GM12878 (cell line): ENCODE data around the gene HTR7. TPM values are rescaled to one million over a fixed set of nuclear protein-coding genes. Genes with fewer than 3 reads are reported as not detected.

Experiments
- ATAC-seq: fragments of 200-7000 bp; cut with Tn5 transposase; 3 replicates; pipeline ENCODE4 v1.9.1; 2020; ENCODE audit warnings: mild to moderate bottlenecking, moderate library complexity
- Bru-seq: library from RNA; stranded (reverse); fragments of 400-500 nt; gene quantifications from one replicate; lab custom pipeline; 2021; lab: Mats Ljungman, UMichigan
- BruChase-seq, 2 experiments: library from RNA; stranded (reverse); fragments of 400-500 nt; gene quantifications; one replicate each; lab custom pipeline; 2021; lab: Mats Ljungman, UMichigan
- BruUV-seq: library from RNA; stranded (reverse); fragments of 400-500 nt; replicated peaks from 2 replicates; lab custom pipeline; 2021; lab: Mats Ljungman, UMichigan
- CTCF ChIA-PET: fragments of 300-600 bp; sonication (Branson Sonifier 250); formaldehyde crosslinking; extraction: SDS; loops from one replicate; lab custom pipeline; 2021; ENCODE audit warnings: inconsistent platforms; lab: Yijun Ruan, JAX
- POLR2A ChIA-PET: fragments of 350-600 bp; formaldehyde crosslinking; extraction: SDS; loops from one replicate; lab custom pipeline; 2021; ENCODE audit warnings: inconsistent platforms; lab: Charles Lee
- RAD21 ChIA-PET: fragments of 300-600 bp; sonication (Branson Sonifier 250); formaldehyde crosslinking; loops from one replicate; lab custom pipeline; 2023; ENCODE audit warnings: antibody characterized with exemption; ENCODE audit not compliant: unreplicated experiment; lab: Charles Lee
- SMC1A ChIA-PET: fragments of 300-600 bp; sonication (Branson Sonifier 250); formaldehyde crosslinking; loops from one replicate; lab custom pipeline; 2023; ENCODE audit not compliant: unreplicated experiment, uncharacterized antibody; lab: Charles Lee
- DNase-seq: peaks from one replicate; pipeline ENCODE4 v3.0.0-alpha.2; 2011; ENCODE audit warnings: low read depth, low spot score
- FAIRE-seq: peaks from 3 replicates; lab custom pipeline; 2011; peaks lifted over from hg19 to GRCh38; lab: Jason Lieb, UNC
- H2AFZ ChIP-seq: 2 replicates; pipeline ENCODE4 v1.6.0; 2011; ENCODE audit warnings: low read depth, low read length, control low read depth; ENCODE audit not compliant: control insufficient read depth
- H3K27ac ChIP-seq: 2 replicates; pipeline ENCODE4 v1.5.1; 2011; ENCODE audit warnings: control low read depth; ENCODE audit not compliant: control insufficient read depth, insufficient read depth
- H3K27me3 ChIP-seq, 2 experiments: replicated peaks in 1 of 2; 2 replicates each; pipeline versions ENCODE4 v1.6.0 to v1.6.1; 2011; ENCODE audit warnings: low read length in 1 of 2; ENCODE audit not compliant: control insufficient read depth in 2 of 2, insufficient read depth in 2 of 2
- H3K36me3 ChIP-seq, 2 experiments: 2 replicates each; pipeline ENCODE4 v1.5.1; 2011; ENCODE audit warnings: low read length in 1 of 2; ENCODE audit not compliant: control insufficient read depth in 2 of 2, insufficient read depth in 2 of 2
- H3K4me1 ChIP-seq: 2 replicates; pipeline ENCODE4 v1.6.1; 2011; ENCODE audit warnings: mild to moderate bottlenecking, low read length, moderate library complexity, mixed read lengths; ENCODE audit not compliant: control insufficient read depth, insufficient read depth
- H3K4me2 ChIP-seq: 2 replicates; pipeline ENCODE4 v1.6.0; 2011; ENCODE audit warnings: control low read depth; ENCODE audit not compliant: control insufficient read depth, insufficient read depth
- H3K4me3 ChIP-seq: fragments of 200-600 bp; sonication (generic); 2 replicates; pipeline ENCODE4 v1.5.1; 2016
- H3K79me2 ChIP-seq: 2 replicates; pipeline ENCODE4 v1.6.0; 2011; ENCODE audit warnings: low read length; ENCODE audit not compliant: control insufficient read depth, insufficient read depth
- H3K9ac ChIP-seq: 2 replicates; pipeline ENCODE4 v1.8.0; 2011; ENCODE audit warnings: low read length, control low read depth, mixed read lengths; ENCODE audit not compliant: control insufficient read depth, insufficient read depth
- H3K9me3 ChIP-seq: replicated peaks from 3 replicates; pipeline ENCODE4 v1.5.1; 2011; ENCODE audit warnings: mild to moderate bottlenecking, low read length; ENCODE audit not compliant: control insufficient read depth, insufficient read depth
- H4K20me1 ChIP-seq: 2 replicates; pipeline ENCODE4 v1.6.0; 2011; ENCODE audit not compliant: control insufficient read depth, insufficient read depth
- ATF3 ChIP-seq: IDR thresholded peaks from 2 replicates; pipeline ENCODE4 v1.6.1; 2011; ENCODE audit warnings: low read depth, mild to moderate bottlenecking, low read length, moderate library complexity, borderline replicate concordance; ENCODE audit errors: extremely low read depth
- CEBPB ChIP-seq, 2 experiments: fragments of 150-350 bp in 1 of 2; IDR thresholded peaks; 2 replicates each; pipeline ENCODE4 v1.6.1; 2012 to 2014; ENCODE audit warnings: low read depth in 2 of 2, low read length in 2 of 2, borderline replicate concordance in 1 of 2, inconsistent platforms in 1 of 2
- EZH2 ChIP-seq: IDR thresholded peaks from 2 replicates; pipeline ENCODE4 v1.6.1; 2012; ENCODE audit warnings: low read depth, mild to moderate bottlenecking, control low read depth, inconsistent platforms, low read length, borderline replicate concordance; ENCODE audit not compliant: control insufficient read depth
- LARP7 ChIP-seq: fragments of 450-650 bp; IDR thresholded peaks from 2 replicates; pipeline ENCODE4 v1.6.1; 2017; ENCODE audit warnings: mild to moderate bottlenecking
- NR2F1 ChIP-seq: fragments of 450-650 bp; conservative IDR thresholded peaks from 2 replicates; pipeline ENCODE4 v1.6.1; 2017; ENCODE audit warnings: mild to moderate bottlenecking
- SMARCA5 ChIP-seq: fragments of 450-650 bp; IDR thresholded peaks from 2 replicates; pipeline ENCODE4 v1.6.1; 2017; ENCODE audit warnings: mild to moderate bottlenecking
- SRF ChIP-seq, 2 experiments: IDR thresholded peaks; 2 replicates each; pipeline ENCODE4 v1.6.1; 2011; ENCODE audit warnings: low read depth in 2 of 2, low read length in 2 of 2, mild to moderate bottlenecking in 1 of 2, moderate library complexity in 1 of 2
- SUZ12 ChIP-seq: fragments of 200-600 bp; sonication (generic); IDR thresholded peaks from one replicate; pipeline ENCODE4 v1.6.1; 2018; ENCODE audit warnings: antibody characterized with exemption, mild to moderate bottlenecking; ENCODE audit not compliant: unreplicated experiment
- YY1 ChIP-seq: IDR thresholded peaks from 2 replicates; pipeline ENCODE4 v1.6.1; 2011; ENCODE audit warnings: low read depth, mild to moderate bottlenecking, low read length
- WGBS: methylation state at CpG from one replicate; pipeline ENCODE4 v1.1.6; 2016; ENCODE audit warnings: low lambda C conversion rate; ENCODE audit not compliant: insufficient replicate concordance, insufficient coverage; ENCODE audit errors: missing lambda C conversion rate; 5-methylcytosine and 5-hydroxymethylcytosine counted together
- in situ Hi-C: fragments of 300-500 bp; cut with MboI; formaldehyde crosslinking; loops from 9 replicates; pipeline ENCODE4 v1.14.3; 2018; ENCODE audit warnings: mixed read lengths
- intact Hi-C: fragments of 100-400 bp; cut with micrococcal nuclease; formaldehyde crosslinking; loops from one replicate; pipeline ENCODE4 v1.14.2; 2022; ENCODE audit not compliant: unreplicated experiment
- long read RNA-seq, 2 experiments: library from polyadenylated mRNA; unstranded; transcript quantifications; one replicate each; pipeline ENCODE4 v2.0.0, GENCODE V29; 2019 to 2020
- polyA minus RNA-seq, 3 experiments: library from RNA; depleted of rRNA, polyadenylated mRNA; stranded (reverse); fragments of >200 nt; gene quantifications; 2 replicates each; pipeline ENCODE4 v1.2.3, GENCODE V29; 2011
- polyA plus RNA-seq, 11 experiments: library from polyadenylated mRNA; depleted of rRNA in 4 of 11; unstranded in 6 of 11; stranded (reverse) in 5 of 11; fragments of >200 nt; fragmentation: Nextera tagmentation in 4 of 11; fragmentation: Illumina TruSeq in 1 of 11; extraction: Ambion mirVana in 4 of 11; extraction: Trizol in 1 of 11; gene quantifications; 1 replicate in 1 of 11; 2 replicates in 10 of 11; pipeline versions ENCODE4 v1.2.1 to v1.2.3, GENCODE V29; 2011 to 2016; ENCODE audit warnings: inconsistent platforms in 2 of 11, missing spikeins in 2 of 11, low read depth in 1 of 11
- total RNA-seq, 4 experiments: library from RNA; depleted of rRNA in 3 of 4; stranded (reverse); fragments of >200 nt in 3 of 4; fragmentation: Illumina TruSeq in 1 of 4; extraction: Trizol in 1 of 4; gene quantifications; 2 replicates each; pipeline versions ENCODE4 v1.2.1 to v1.2.3, GENCODE V29; 2013 to 2021
- TF ChIP-seq, protein P1 (sequence below), 3 experiments: IDR thresholded peaks in 2 of 3; conservative IDR thresholded peaks in 1 of 3; 2 replicates each; pipeline ENCODE4 v1.5.1; 2011; ENCODE audit warnings: low read depth in 3 of 3, low read length in 3 of 3, mild to moderate bottlenecking in 3 of 3, control low read depth in 2 of 3, moderate library complexity in 2 of 3, inconsistent platforms in 1 of 3, mixed read lengths in 1 of 3; ENCODE audit not compliant: control insufficient read depth in 2 of 3, insufficient read depth in 1 of 3; ENCODE audit errors: extremely low read depth in 1 of 3
- TF ChIP-seq, protein P2 (sequence below): fragments of 150-350 bp; IDR thresholded peaks from 2 replicates; pipeline ENCODE4 v1.6.1; 2016; ENCODE audit warnings: low read depth, low read length

The HTR7 gene
- 10.0 and 10.2 TPM in 2 replicates for total RNA-seq (2013; cell fraction: nucleolus; rRNA removed)
- total RNA-seq (2014; rRNA removed) = 0.06 and 0.11 TPM in 2 replicates
- not detected in 2 replicates for total RNA-seq (2014; rRNA removed; fragmentation: Illumina TruSeq; extraction: Trizol)
- total RNA-seq (2021) = not detected in 2 replicates
- polyA plus RNA-seq (2011; ENCODE audit: low read depth) = not detected
- polyA plus RNA-seq (2011; rRNA removed) = 1.2 and 1.3 TPM in 2 replicates
- polyA plus RNA-seq (2011; cell fraction: cytosol; rRNA removed) = 0.95 and 1.3 TPM in 2 replicates
- polyA plus RNA-seq (2011; cell fraction: nucleus; rRNA removed) = 1.1 and 1.4 TPM in 2 replicates
- not detected in 2 replicates for polyA plus RNA-seq (2012)
- polyA plus RNA-seq (2014; fragmentation: Illumina TruSeq; extraction: Trizol) = 0.01 TPM in 1 of 2 replicates, not detected in the other
- under 1 TPM; 0.04 to 0.06 TPM for polyA plus RNA-seq (2014; fragmentation: Nextera tagmentation; extraction: Ambion mirVana)
- 0.08 TPM in 1 of 2 replicates, not detected in the other for polyA plus RNA-seq (2014; rRNA removed)
- polyA plus RNA-seq (2016; fragmentation: Nextera tagmentation; extraction: Ambion mirVana) = not detected
- polyA minus RNA-seq (2011; rRNA and poly(A)+ RNA removed) = 2.8 and 3.9 TPM in 2 replicates
- polyA minus RNA-seq (2011; cell fraction: cytosol; rRNA and poly(A)+ RNA removed) = 0.80 and 0.83 TPM in 2 replicates
- polyA minus RNA-seq (2011; cell fraction: nucleus; rRNA and poly(A)+ RNA removed) = 5.1 and 7.1 TPM in 2 replicates
- percentile 51 among the genes with signal in this experiment for Bru-seq, nascent RNA
- BruChase-seq, experiment 1, labeled RNA remaining after a 6-hour chase = percentile 43 among the genes with signal in this experiment
- BruChase-seq, experiment 2, labeled RNA remaining after a 2-hour chase = percentile 43 among the genes with signal in this experiment
- long read RNA-seq, experiment 1, partial matches to known transcripts = 0 of 1 reads
- long read RNA-seq, experiment 1, other reads (novel, unspliced or antisense) = 1 of 1 reads
- long read RNA-seq, experiment 2, partial matches to known transcripts = 0 of 1 reads
- long read RNA-seq, experiment 2, other reads (novel, unspliced or antisense) = 1 of 1 reads

DNA sequence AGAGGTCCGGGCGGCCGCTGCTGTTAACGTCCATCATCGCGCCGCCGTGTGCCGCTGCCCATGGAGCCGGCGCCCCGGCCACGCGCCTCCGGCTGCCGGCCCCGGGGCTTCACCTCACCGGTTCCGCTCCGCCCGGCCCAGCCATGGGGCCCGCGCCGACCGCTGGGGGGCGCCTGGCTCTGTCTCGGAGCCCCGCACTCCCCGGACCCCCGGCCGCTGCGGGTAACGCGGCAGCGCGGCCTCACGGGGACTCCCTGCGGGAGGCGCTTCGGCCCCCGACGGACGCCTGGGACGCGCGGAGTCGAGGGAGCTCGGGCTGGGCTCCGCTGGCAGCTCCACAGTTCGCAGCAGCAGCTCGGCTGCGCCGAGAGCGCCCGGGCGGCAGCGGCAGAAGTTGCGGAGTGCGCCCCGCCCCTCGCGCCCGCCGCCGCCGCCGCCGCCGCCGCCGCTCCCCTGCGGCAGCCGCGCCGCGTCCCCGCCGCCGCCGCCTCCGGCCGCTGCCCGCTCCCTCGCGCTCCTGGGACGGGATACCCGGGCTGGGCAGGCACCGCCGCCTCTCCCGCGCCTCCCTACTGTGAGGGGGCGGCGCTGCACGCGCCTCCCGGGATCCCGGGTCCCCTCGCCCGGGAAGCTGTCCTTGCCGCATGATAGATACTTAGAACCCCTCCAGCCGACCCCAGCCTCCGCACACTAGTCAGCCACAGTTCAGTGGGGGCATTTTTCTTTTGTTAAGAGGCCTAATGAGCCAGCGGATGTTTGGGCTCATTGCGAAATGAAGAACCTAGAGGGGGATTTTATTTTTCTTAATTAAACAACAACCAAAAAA lies at the start of gene HTR7:
HTR7 (minus strand) TSS at position 405 of the 826 bp plus-strand sequence; CDS start at position 37, 368 bp downstream.
- 0 out of 2 replicates have a peak, but pooled peaks cover 3% of the 10 kb centered on the region for H3K4me1 ChIP-seq
- BruUV-seq = no TSS peak
- H3K79me2 ChIP-seq = no peaks in the 10 kb centered on the region
- ChIA-PET POLR2A (no interaction called here), RAD21 (no interaction called here), SMC1A (interaction anchor here (0.6 kb wide), 1 partner anchor 105 kb away, joined by 3 read pairs; no protein-coding TSS in a partner anchor), CTCF (interaction anchor here (1.0 kb wide), 1 partner anchor 14 kb away, joined by 3 read pairs; the partner anchor contains the start of gene RPP30)
- no peaks in the 10 kb centered on the region for H4K20me1 ChIP-seq
- peak within 1 kb of the TSS; percentile 68 for H2AFZ ChIP-seq
- WGBS = 2% methylated on average over 20 of the region's 104 CpGs
- peaks cover 0 to 10% of the 10 kb centered on the region in 2 experiments; a peak in 3 of 4 replicates for H3K27me3 ChIP-seq
- ATAC-seq (peak; percentile 83), DNase-seq (no peak), FAIRE-seq (no peak)
- H3K27ac ChIP-seq = no peak within 1 kb of the TSS
- H3K4me2 ChIP-seq = peak within 1 kb of the TSS; percentile 89
- no peaks in the 10 kb centered on the region for H3K36me3 ChIP-seq
- H3K4me3 ChIP-seq = peak within 1 kb of the TSS; percentile 58; the same call in 1 of the 2 replicates
- in situ Hi-C loops = no loop called here
- intact Hi-C loops = loop anchor here (5.0 to 10.0 kb wide), 2 partner anchors 63 to 711 kb away; no protein-coding TSS in a partner anchor
- H3K9ac ChIP-seq = no peak within 1 kb of the TSS
- no peaks in the 10 kb centered on the region; the same call in 2 of the 3 replicates for H3K9me3 ChIP-seq
- TF ChIP-seq CEBPB (IDR thresholded peaks at IDR 0.05; ENCODE audit: borderline replicate concordance in 1 of 2, low read depth in 2 of 2, low read length in 2 of 2) = no peak
- TF ChIP-seq SRF (IDR thresholded peaks at IDR 0.05; ENCODE audit: low read depth in 2 of 2, low read length in 2 of 2) = no peak
- TF ChIP-seq ATF3 = no peak
- TF ChIP-seq, protein P1, sequence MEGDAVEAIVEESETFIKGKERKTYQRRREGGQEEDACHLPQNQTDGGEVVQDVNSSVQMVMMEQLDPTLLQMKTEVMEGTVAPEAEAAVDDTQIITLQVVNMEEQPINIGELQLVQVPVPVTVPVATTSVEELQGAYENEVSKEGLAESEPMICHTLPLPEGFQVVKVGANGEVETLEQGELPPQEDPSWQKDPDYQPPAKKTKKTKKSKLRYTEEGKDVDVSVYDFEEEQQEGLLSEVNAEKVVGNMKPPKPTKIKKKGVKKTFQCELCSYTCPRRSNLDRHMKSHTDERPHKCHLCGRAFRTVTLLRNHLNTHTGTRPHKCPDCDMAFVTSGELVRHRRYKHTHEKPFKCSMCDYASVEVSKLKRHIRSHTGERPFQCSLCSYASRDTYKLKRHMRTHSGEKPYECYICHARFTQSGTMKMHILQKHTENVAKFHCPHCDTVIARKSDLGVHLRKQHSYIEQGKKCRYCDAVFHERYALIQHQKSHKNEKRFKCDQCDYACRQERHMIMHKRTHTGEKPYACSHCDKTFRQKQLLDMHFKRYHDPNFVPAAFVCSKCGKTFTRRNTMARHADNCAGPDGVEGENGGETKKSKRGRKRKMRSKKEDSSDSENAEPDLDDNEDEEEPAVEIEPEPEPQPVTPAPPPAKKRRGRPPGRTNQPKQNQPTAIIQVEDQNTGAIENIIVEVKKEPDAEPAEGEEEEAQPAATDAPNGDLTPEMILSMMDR (IDR thresholded peaks at IDR 0.05 in 2 of 3, conservative IDR thresholded peaks at IDR 0.05 in 1 of 3; ENCODE audit: control insufficient read depth in 2 of 3, extremely low read depth in 1 of 3, insufficient read depth in 1 of 3, low read depth in 3 of 3, low read length in 3 of 3) = peak; percentile 40 to 45 (median 43); a peak in 4 of 6 replicates
- 0 out of 2 replicates have a peak, but pooled peaks have one; percentile 8 for TF ChIP-seq YY1
- TF ChIP-seq SMARCA5 = peak; percentile 72; the same call in 1 of the 2 replicates
- TF ChIP-seq SUZ12 = peak; percentile 51
- TF ChIP-seq, protein P2, sequence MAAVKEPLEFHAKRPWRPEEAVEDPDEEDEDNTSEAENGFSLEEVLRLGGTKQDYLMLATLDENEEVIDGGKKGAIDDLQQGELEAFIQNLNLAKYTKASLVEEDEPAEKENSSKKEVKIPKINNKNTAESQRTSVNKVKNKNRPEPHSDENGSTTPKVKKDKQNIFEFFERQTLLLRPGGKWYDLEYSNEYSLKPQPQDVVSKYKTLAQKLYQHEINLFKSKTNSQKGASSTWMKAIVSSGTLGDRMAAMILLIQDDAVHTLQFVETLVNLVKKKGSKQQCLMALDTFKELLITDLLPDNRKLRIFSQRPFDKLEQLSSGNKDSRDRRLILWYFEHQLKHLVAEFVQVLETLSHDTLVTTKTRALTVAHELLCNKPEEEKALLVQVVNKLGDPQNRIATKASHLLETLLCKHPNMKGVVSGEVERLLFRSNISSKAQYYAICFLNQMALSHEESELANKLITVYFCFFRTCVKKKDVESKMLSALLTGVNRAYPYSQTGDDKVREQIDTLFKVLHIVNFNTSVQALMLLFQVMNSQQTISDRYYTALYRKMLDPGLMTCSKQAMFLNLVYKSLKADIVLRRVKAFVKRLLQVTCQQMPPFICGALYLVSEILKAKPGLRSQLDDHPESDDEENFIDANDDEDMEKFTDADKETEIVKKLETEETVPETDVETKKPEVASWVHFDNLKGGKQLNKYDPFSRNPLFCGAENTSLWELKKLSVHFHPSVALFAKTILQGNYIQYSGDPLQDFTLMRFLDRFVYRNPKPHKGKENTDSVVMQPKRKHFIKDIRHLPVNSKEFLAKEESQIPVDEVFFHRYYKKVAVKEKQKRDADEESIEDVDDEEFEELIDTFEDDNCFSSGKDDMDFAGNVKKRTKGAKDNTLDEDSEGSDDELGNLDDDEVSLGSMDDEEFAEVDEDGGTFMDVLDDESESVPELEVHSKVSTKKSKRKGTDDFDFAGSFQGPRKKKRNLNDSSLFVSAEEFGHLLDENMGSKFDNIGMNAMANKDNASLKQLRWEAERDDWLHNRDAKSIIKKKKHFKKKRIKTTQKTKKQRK = no peak
- TF ChIP-seq EZH2 = no peak
- peak; percentile 85 for TF ChIP-seq LARP7
- 0 out of 2 replicates have a peak, but pooled peaks have one; percentile 33 for TF ChIP-seq NR2F1
